GM18867 (cell line): Measurements from ENCODE around the gene SLC9A9.

ENCODE experiments used
- ATAC-seq: cut with Tn5 transposase; IDR thresholded peaks from one replicate; pipeline ENCODE4 v1.9.1; 2021; ENCODE audit warnings: mild to moderate bottlenecking, moderate library complexity; ENCODE audit not compliant: unreplicated experiment

Gene SLC9A9

DNA sequence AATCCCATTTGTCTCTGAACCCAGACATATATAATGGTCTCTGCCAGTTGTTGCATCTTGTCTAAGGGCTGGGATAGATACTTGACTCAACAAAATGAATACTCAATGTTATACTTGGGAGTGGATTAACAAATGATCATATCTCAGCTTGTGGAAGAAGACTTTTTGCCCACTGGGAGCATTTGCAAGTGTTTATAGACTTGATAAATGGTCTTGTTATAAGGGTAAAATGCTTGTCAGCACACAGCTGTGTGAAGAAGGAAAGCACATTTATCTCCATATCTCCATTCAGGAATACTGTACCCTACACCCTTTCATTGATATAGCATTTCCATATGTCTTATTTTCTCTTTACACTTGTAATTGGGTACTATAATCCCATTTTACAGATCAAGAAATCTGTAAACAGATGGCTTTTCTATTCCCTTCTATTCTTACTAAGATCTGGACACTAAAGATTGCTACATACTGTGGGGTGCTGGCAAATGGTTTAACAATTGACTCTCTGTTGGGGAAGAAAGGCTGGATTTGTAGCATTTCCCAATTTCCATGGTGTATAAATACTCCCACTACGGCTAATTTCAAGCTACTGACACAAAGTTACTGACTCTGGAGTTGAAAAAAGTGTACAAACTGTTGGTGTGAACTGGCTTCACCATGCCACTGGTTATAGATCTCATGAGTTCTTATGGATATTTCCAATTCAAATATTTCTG lies 574.1 kb downstream of the SLC9A9 start:
- ATAC-seq: no peak

GRCh38 chr3:143271136-143271535 lies 577.1 kb downstream of the SLC9A9 start:
- ATAC-seq: no peak

- ATAC-seq: no peak
Observed at GRCh38 chr3:143269741-143270140, 578.5 kb downstream of the SLC9A9 start.

GRCh38 chr3:143267989-143268388 lies 580.3 kb downstream of the SLC9A9 start:
- ATAC-seq: no peak

DNA sequence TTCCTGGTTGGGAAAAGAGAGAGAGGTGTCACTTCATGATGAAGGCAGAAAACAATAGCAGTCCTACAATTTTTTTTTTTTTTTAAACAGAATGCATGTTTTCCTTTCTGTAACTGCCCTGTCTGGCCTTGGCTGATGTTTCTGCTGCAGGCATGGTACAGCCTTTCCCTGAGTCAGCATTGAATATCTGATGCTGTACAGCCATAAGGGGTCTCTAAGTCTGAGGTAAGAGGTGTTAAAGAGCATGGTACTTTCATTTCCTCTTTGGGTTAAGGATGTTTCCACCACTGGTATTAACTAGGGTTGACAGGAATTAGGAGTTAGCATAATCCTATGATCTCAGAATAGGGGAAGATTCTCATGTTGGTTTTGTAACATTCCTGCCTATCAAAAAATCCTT lies 581.3 kb downstream of the SLC9A9 start:
- peak; percentile 81 for ATAC-seq

- ATAC-seq: no peak
Observed at GRCh38 chr3:143266511-143266910, 581.8 kb downstream of the SLC9A9 start.

DNA sequence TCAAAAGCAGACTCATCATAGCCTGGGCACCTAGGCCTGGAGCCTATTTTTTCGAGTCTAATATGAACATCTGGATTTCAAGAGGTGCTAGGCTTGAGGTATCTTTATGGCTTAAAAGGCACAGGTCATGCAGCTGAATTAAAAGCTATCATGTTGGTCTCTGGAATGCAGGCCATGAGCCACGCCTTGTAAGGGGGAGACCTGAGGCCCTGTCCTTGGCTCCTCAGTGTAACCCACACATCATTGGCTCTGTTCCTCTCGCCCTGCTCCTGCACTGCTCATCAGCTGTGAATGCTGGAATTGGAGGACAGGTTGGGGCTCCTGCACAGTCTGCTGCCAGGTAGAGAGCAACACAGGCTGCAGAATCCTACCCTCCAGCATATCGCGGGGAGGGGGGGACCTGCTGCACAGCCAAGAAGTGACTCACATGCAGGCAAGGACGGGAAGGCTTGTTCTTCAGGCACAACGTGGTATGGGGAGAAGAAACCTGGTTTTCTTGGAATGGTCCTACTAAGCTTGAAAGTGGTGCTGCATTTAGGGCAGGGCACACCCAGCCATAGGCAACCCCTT lies 582.7 kb downstream of the SLC9A9 start:
- no peak for ATAC-seq

DNA sequence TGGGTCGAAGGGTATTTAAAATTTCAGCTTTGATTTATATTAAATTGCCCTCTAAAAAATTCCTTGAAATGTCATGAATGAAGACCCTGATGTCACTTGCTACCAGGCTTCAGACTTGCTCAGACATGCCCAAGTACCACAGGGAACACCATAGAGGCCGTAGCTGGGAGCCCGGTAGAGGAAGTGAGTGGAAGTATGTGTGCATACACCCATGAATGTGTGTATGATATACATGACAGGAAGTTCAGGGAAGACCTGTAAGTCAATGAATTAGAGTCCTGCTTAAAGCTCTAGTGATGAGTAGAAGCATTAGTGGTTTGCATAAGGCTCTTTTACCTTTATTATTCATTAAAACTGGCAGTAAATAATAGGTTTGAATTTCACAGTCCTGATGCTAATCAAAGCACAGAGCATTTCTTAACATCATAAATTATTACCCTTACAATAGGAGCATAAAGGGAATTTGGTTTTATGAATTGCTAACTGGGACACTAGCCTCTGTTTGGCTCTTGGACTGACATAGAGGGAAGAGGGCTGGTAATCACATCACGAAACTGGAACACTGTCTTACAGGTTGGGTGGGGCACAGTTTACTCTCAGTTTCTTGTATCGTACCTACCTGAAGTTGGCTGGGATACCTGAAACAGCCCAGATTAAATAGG lies 584.3 kb downstream of the SLC9A9 start:
- no peak for ATAC-seq

- no peak for ATAC-seq
Observed at GRCh38 chr3:143261848-143262247, 586.4 kb downstream of the SLC9A9 start.

DNA sequence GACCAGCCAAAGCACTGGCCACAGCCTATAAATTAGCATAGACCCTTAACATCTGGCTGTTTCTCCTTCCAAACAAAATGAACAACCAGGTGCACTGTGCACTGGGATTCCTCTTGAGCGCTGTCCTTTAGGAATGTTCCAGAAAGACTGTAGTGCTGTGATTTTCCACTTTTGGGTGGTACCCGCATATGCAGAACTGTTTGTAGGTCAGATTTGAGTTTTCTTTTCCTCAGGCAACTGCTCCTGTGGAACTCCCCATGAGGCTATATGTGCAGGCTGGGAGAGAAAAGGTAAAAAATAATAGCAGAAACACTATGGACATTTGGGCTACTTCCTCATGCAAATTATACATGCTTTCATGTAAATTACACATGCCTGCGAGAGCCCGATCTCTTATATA lies 589.6 kb downstream of the SLC9A9 start:
- no peak for ATAC-seq

DNA sequence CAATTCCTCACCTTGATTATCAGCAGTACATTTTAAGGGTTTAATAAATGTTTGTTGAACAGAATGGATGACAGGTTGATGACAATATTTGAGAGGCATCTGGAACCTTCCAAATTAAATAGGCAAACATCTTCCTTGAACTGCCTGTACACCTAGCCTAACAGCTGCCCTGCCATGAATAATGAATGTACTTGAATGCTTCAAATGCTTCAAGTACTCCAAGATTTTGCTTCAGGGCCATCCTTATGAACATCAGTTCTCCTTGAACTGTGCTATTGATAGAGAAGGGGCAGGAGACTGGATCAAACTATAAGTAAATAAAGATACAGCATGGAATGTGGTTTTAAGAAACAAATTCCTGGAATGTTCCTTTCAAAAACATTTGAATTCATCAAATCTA lies 591.9 kb downstream of the SLC9A9 start:
- no peak for ATAC-seq

DNA sequence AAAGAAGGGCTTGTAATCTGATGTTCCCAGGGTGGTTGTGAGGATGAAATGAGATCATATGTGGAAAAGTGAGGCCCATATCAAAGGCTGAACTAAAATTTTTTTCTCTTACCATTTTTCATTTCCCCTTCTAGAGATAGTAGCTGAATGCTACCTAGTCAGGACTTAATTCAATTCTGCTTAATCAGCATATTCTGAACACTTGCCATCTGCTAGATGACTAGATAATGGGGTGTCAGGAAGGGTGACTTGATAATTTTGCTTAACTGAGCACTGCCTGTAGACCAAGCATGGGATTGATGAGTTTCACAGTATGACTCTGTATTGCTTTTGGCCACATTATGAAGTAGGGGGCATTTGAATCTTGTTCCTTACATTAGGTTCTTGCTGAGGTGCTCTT lies 592.5 kb downstream of the SLC9A9 start:
- ATAC-seq: no peak

DNA sequence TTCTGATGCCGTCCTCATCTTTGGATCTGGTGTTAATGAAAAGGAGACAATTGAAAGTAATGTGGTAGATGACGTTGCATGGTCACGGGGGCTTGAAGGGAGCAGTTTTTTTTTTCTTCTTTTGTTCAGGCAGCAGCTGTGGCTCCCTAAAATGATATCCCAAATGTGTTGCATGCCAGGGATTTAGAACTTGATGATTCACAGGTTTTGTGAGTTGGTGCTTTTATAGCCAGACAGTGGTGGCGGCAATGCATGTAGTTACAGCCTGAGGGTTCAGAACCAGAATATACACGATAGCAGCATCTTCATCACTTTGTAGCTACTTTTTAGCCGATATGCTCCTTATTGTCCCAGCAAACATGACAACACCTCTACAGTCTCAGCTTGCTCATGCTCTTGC lies 595.3 kb downstream of the SLC9A9 start:
- ATAC-seq: no peak

DNA sequence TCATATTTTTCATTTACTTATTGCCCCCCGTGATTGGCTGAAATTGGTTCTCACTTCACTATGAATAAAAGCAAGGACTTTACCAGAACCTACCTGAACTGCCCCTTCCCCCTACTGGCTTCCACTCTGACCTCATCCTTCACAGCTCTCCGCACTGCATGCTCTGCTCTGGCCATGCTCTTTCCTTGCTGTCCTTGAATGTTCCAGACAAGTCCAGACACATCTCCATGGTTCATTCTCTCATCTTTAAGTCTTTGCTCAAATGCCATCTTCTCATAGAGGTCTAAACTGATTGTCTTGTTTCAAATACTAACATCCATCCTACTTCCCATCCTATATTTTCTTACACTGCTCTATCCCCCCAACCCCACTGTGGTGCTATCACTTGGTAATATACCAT lies 599.3 kb downstream of the SLC9A9 start:
- ATAC-seq: no peak

- ATAC-seq: no peak
Observed at GRCh38 chr3:143247073-143247472, 601.2 kb downstream of the SLC9A9 start.

GRCh38 chr3:143245692-143246091 lies 602.6 kb downstream of the SLC9A9 start:
- no peak for ATAC-seq

GRCh38 chr3:143244516-143245063 lies 603.7 kb downstream of the SLC9A9 start:
- ATAC-seq: no peak

GRCh38 chr3:143243686-143244085 lies 604.6 kb downstream of the SLC9A9 start:
- no peak for ATAC-seq

DNA sequence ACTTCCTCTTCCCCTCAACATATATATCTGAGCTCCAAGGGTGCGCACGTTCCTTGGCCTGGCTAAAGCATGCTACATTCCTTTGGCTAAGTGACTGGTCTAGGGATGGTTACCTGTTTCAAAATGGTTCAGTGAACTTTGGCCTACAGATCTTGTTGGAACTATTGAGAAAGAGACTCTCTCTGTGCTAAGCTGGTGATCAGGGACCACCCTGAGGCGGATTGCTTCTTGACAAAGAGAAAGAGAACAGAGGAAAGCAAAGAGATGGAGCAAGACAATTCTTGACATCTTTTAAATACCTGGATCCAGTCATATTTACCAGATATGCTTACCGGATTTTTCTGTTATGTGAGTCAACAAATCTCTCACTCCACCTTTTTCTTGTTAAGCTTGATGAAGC lies 605.6 kb downstream of the SLC9A9 start:
- no peak for ATAC-seq

- ATAC-seq: no peak
Observed at GRCh38 chr3:143242101-143242500, 606.2 kb downstream of the SLC9A9 start.

- no peak for ATAC-seq
Observed at GRCh38 chr3:143241481-143241951, 606.8 kb downstream of the SLC9A9 start.

DNA sequence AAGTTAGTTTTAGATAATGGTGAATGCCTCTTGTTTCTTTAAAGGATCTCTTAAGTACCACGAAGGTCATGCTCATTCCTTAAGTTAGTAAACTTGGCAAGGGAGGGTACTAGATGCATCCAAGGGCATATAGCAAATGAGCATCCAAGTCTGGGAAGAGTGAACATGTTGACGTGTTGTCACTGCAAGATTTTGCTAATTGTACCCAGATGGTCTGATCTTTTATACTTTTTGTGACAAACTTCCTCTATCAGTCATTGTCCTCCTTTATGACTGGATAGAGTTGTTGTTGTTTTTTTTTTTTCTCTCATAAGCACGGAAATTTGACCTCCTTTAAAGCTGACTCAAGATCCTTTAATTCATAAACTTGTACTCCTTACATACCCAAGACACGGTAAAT lies 607.4 kb downstream of the SLC9A9 start:
- ATAC-seq: no peak
